GM18870 (cell line): ENCODE results near the gene RPTN.

Experiments
- ATAC-seq: cut with Tn5 transposase; IDR thresholded peaks from one replicate; pipeline ENCODE4 v1.9.1; 2021; ENCODE audit warnings: moderate library complexity; ENCODE audit not compliant: unreplicated experiment

Gene RPTN, protein sequence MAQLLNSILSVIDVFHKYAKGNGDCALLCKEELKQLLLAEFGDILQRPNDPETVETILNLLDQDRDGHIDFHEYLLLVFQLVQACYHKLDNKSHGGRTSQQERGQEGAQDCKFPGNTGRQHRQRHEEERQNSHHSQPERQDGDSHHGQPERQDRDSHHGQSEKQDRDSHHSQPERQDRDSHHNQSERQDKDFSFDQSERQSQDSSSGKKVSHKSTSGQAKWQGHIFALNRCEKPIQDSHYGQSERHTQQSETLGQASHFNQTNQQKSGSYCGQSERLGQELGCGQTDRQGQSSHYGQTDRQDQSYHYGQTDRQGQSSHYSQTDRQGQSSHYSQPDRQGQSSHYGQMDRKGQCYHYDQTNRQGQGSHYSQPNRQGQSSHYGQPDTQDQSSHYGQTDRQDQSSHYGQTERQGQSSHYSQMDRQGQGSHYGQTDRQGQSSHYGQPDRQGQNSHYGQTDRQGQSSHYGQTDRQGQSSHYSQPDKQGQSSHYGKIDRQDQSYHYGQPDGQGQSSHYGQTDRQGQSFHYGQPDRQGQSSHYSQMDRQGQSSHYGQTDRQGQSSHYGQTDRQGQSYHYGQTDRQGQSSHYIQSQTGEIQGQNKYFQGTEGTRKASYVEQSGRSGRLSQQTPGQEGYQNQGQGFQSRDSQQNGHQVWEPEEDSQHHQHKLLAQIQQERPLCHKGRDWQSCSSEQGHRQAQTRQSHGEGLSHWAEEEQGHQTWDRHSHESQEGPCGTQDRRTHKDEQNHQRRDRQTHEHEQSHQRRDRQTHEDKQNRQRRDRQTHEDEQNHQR

DNA sequence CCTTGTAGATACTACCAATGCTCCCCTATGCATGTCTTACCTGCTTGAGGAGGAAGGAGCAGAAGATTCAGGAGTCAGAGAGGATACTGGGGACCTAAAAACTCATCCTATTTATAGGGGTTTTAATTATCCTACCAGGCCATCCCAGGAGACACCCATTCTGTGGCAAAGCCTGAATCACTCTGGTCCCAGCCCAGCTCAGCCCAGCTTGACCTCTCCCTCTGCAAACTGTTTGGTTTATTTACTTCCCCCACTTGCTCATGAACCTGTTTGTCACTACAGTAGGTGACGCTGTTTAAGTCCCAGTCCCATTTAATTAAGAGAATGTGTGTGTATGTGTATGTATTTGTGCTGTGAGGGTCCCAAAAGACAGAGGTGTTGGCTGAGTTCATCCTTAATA, at the start of gene RPTN:
RPTN (minus strand) TSS at position 85 of the 400 bp plus-strand sequence. CDS start 1,339 bp downstream, outside the sequence.
- no peak for ATAC-seq

DNA sequence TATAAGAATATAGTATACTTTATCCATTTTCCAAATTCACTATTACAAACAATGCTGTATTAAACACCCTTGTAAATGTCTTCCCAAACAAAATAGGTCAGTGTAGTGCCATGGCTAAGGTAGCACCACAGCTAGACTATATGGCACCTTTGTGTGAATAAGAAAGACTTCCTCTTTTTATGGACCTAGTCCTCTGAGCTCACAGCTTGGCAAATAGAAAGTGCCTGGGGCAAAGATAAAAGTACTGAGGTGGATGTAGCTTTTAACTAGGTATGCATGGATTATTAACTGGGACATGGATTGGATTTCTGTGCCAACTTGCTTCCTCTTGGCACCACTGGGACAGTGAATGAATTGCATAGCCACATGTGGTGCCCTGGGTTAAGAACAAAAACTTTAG, 40.0 kb upstream of the RPTN start:
- ATAC-seq = no peak

DNA sequence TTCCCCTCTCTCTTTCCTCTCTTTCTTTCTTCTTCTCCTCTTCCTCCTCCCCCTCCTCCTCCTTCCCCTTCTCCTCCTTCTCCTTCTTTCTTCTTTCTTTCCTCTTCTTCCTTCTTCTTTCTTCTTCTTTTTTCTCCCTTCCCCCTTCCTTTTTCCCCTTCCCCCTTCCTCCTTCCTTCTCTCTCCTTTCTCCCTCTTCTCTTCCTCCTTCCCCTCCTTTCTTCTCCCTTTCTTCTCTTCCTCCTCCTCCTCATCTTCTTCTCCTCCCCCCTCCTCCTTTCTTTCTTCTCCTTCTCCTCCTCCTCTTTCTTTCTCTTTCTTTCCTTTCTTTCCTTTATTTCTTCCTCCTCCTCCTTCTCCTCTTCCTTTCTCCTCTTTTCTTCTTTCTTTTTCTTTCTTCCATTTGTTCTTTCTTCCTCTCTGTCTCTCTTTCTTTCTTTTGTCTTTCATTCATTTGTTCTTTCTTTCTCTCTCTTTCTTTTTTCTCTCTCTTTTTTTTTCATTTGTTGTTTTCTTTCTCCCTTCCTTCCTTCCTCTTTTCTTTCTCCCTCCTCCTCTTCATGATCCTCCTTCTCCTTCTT, 38.4 kb upstream of the RPTN start:
- ATAC-seq = no peak

DNA sequence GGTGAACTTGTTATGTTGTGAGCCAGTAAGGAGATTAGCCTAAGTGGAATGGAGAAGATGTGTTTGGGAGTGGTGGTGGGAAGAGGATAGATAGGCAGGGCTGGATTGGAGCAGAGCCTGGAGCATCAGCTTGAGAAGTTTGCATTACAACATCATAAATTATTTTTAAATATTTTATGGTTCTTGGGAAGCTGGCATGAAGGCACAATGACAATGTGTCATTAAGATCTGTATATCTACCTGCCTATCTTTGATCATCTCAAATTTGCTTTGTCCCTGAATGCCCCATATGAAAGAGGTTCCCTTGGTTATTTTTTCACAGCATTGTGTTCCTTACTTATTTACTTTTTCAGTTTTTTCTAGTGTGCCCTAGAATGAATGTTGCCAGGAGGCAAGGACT, 32.7 kb upstream of the RPTN start:
- ATAC-seq = no peak

DNA sequence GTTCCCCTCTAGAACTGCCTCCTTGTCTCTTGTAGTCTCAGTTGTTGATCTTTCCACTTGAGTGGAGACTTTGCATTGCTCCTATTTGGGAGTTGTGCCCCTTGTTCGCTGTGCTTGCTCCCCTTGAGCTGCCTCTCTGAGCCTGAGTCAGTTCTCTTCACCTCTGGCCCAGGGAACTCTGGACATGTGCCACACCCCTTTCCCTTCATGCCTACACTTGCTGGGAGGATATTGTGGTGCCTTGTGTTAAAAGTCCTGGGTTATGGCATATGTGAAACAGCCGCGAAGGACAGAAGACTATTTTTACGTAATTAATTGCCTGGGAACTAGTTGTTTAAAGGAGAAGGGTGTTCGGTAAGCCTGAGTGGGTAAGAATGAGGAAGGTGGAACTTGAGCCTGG, 32.2 kb upstream of the RPTN start:
- no peak for ATAC-seq

DNA sequence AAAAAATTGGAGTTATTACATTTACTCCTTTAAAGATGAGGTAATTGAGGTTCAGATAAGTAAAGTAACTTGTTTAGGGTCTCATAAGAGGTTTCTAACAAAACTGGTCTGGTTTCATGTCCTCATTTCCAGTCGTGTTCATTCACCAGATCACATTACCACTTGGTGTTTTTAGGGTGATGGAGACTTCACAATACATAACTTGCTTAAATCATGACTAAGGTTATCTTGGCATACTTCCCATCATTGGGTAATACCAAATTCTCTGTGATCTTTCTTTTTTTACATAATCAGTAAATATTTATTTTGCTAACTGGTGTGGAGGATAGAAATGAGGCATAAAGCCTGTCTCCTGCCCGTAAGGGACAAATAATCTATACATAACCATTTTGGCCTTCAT, 31.6 kb upstream of the RPTN start:
- ATAC-seq = no peak

DNA sequence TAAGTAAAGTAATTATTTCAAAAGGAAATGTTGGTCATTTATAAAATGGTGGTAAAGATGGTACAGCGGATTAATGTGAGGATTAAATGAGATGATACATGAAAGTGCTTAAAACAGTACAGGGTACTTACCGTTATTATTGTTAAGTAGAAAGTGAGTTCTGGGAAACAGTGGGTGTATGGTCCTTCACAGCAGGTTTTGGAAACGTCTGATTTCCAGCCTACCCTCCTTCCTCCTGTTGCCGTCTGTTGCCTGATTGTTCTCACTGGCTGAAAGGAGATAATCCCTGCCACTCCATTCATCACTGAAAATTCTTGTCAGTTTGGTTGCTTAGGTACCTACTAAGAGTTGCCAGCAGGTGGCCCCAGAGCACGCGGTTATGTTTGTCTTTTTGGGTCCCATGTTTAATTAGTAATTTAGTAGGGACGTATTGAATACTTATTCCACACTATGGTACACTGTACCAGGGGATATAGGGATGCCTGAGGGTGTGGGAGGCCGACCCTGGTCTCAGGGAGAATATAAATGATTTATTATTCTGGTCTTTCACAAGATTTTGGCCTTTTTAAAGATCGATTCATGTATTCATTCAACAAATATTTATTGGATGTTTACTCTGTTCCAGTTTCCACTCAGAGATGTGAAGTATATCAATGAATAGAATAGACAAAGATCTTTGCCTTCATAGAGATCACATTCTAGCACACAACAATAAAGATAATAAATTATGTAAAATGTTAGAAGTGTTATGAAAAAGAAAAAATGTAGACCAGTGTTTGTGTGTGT, 30.8 kb upstream of the RPTN start:
- no peak for ATAC-seq

DNA sequence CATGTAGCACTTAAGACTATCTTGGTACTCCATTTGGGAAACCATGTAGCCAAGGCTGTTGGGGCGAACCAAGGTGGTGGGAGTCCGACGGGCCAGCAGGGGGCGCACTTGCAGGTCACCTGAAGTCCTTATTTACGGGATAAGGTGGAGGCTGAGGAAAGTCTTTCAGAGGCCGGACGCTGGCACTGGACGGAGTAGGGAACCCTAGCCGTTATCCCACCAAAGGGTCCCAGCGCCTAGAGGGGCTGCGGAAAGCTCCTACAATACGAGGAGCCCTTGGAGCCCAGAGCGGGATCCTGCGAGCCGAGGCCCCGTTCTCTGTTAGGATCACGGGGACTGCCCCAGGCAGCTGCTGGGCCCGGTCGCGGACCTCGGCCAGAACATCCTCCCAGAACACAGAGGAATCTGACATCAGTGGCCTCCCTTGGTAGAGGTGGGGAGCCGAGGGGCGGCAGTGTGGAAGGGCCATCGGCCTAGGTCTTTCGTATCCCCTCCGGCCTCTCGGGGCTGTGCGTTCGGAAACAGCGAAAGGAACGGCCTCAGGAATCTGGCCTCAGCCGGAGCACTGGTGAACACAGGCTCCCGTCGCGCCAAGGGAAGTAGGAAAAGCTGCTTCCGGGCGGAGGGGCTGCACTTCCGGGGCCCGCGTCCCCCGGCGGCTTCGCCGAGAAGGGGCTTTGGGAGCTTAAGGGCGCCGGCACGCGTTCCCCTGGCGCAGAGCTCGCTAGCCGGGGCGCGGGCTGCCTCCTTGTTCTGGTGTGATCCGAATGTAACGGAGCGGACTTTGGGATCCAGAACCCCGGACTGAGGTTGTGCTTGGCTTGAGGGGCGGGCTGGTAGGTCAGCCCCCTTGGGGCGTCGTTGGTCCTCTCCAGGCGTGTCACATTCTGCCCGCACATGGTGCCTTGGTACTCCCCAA, 29.9 kb upstream of the RPTN start:
- no peak for ATAC-seq

DNA sequence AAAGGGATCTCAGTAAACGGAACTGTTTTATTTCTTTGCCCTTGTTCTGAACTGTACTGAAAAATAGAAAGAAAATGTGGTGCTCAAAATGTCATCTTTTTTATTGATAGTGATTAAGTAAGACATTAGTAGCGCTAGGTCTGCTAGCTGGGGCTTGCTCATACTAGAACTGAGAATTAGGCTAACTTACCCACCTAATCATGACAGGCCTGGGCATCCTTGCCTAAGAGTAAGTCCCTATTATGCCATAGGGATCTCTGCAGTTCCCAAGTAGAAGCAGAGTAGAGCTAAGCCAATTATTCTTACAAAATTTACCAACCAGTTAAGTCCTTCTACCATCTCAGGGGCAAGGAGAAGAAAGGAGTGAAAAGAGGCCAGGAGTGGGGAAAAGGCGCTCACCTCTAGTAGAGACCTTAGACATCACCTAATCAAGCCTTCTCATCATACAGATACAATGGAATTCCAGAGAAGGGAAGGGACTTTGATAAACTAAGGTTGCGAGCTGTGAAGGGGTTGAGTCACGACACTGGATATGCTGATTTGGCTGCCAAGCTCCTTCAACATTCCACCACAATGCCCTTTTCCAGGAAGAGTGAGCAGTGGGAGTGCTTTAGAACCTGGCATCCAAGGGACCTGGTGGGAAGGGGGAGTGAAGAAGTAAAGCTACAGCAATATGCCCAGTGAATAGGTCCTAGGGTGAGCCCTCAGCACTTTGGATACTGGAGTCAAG, 27.7 kb upstream of the RPTN start:
- no peak for ATAC-seq

DNA sequence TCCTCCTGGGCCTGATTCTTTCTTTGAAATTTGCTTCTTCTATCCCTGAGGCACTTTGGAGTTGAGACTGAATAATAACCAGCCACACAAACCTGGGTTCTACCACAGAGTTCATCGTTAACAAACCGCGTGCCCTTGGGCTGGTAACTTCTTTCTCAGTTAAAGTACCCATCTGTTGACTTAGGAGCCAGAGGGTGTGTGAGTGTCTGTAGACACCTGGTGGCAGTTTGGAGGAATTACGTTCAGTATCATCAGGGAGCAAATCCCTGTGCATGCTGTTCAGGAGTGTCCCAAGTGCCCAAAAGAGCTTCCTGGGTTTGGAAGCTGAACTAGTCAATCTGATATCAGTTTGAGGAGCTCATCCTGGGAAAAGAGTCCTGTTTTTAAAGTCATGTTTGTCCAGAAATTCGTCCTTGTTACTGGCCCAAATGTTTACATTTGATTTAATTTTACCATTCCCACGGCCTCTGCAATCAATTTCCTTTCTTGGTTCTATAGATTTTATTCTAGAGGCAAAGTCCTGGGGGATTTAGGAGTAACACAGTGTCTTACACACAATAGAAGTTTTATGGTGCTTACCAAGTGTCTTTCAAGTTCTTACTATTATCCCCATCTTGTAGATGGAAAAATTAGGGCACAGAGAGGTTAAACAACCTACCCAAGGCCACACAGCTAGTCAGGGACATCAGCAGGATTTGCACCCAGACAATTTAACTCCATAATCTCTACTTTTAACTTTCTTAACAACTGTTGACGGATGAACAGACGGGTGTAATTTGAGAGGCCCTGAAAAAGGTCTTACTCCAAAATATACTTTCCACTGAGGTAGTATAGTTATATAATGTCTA, 26.7 kb upstream of the RPTN start:
- no peak for ATAC-seq

DNA sequence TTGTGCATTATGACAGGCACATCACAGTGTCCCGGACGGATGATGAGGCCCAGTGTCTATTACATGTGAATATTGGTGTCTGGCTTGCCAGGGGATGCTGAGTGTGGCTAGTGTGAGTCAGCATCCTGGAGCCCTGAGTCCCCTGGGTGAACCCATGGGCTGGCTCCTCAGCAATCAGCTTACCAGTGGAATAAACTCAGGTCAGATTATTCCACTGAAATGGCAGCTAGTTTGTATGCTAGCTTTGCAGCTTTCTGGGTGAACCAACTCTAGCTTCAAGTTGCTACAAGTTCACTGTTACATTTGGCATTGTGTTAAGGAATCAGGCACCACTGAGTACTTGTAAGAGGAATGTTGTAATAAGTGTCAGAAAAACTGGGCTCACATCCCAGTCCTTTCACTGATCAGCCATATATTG, 23.9 kb upstream of the RPTN start:
- ATAC-seq = no peak

DNA sequence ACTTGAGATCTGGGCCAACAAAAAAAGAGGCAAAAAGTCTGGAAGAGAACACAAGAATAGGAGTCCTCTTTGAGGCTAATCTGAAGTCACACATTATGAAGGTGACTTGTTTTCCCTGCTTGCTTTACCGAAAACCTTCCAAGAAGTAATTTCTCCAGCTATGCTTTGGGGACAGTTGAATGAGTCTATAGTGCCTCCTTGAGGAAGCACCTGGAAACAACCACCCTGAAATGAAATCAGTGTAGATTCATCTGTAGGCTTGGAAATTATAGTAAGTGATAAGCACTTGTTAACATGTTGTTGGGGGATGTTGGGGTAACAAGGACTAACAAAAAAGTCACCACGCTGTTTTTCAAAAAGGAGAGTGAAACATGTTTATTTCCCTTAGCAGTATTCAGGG, 23.4 kb upstream of the RPTN start:
- ATAC-seq = no peak

DNA sequence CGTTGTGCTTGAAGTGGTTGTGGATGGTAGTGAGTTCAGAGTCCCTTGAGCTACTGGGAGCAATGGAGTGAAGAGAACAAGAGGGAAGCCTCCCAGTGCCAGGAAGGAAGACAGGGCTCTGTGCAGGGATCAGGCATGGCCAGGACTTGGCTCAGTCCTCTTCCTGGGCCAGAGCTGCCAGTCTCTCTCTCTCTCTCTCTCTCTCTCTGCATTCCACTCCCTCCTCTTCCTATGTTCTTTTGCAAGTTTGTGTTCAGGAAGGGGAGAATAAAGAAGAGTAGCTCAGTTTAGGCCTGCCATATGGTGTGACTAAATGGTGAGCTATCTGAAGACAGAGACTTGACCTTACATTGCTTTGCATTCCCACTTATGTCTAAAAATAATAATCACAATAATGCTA, 20.5 kb upstream of the RPTN start:
- no peak for ATAC-seq

DNA sequence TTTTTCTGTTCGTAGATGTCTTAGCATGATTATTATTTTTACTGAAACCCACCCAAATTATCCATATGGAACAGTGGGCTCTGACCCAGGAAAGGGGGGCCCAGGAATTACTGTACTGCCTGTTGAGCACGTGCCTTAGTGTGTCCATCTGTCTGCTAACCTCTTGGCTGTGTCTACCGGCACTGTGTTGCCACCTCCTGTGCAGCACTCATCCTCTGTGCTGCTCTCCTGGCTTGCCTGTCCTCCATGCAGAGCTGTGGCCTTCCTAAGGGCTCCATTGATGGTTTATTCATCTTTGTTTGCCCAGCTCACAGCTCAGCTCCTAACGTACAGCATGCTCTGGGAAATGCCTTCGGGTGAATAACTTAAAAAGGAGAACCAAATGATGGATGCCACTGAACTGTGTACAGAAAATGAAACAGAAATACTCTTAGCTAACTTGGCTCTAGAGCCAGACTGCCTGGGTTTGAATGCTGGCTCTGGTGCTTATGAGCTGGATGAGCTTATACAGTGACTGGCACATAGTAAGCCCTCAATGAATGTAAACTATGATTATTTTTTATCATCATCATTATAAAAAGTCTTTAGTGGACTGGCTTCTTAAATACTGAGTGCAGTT, 11.4 kb upstream of the RPTN start:
- no peak for ATAC-seq

DNA sequence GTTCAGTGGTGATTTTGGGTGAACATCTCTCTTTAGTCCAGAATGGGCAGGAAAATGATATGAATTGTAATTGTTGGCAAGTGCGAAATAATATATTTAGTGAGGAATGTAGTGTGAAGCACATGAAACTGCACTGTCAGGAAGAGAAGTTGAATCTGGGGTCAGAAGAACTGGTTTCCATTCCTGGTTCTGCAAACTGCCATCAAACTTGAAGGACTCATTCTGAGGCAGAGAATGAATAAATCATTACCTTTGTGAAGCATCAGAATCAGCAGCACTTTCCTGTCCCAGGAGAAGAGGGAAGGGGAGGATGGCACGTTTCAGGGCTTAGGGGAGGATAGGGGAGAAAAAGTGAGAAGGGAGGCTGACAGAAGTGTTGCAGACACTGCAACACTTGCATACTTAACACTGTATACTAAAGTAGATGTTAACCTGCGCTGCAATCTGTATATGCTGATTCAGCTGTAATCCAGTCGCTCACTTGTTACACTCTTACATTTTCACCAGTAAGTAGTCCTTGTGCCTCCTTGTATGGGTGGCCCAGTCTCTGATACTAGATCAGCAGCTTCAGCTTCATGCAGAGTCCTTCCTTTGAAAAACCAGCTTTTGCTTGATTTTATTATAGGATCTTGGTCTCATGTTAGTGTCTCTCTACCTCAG, 10.5 kb upstream of the RPTN start:
- no peak for ATAC-seq

DNA sequence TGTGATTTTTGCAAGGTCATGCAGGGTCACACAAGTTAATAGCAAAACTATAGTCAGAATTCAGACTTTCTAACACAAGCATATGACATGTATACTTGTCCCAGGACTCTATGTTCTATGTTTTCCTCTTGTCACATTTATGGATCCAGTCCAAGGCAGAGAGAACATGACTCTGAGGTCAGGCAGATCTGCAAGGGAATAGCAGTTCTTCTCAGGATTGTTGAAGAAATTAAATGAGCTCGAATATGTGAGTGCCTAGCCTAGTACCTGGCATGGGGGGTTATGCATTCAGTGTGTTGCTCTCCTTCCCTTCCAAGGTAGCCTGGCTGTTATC, 9.5 kb upstream of the RPTN start:
- ATAC-seq = no peak

DNA sequence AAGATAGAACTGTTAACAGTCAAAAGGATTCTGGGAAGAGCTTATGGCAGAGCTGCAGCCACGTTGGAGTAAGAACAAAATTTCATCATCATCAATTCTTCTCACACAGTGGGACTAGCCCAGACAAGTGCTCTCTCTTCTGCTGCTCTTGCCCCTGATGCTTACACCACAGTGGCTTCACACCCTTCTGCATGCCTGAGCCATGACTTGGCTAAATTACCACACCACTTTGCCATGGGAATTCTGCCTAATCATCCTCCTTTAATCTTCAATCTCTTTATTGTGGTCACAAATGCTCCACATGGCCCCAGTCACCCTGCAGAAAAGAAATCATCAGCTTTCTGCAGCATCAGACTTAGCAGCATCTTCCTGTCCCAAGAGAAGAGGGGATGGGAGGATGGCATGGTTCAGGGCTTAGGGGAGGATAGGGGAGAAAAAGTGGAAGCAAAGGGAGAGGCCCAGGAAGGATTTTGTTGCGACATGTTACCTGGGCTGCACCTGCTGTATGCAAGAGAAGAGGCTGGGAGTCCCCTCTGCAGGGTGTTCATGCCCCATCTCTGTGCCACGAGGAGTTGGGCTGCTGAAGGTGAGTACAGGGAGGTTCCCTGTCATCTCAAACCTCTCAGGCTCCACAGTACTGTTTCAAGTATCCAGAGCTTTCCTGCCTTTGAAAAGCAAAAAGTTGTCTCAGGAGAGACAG, 9.0 kb upstream of the RPTN start:
- ATAC-seq = no peak
